A549 (cell line): Measurements from ENCODE around the gene MYO1H. TPM values are rescaled to one million over a fixed set of nuclear protein-coding genes. Genes with fewer than 3 reads are reported as not detected.

Experiments used
- ATAC-seq, 2 experiments: fragments of 200-7000 bp in 1 of 2; fragments of >200 bp in 1 of 2; cut with Nextera tagmentation in 1 of 2; cut with Tn5 transposase in 1 of 2; 3 replicates each; pipeline versions ENCODE4 v1.8.0 to v1.9.1; 2018 to 2020; ENCODE audit warnings: mild to moderate bottlenecking in 1 of 2, moderate library complexity in 1 of 2
- CTCF ChIA-PET: fragments of 300-600 bp; sonication (Branson Sonifier 250); formaldehyde crosslinking; extraction: SDS; loops from one replicate; lab custom pipeline; 2021; ENCODE audit warnings: antibody characterized with exemption, inconsistent platforms; lab: Yijun Ruan, JAX
- POLR2A ChIA-PET: fragments of 350-600 bp; formaldehyde crosslinking; extraction: SDS; loops from one replicate; lab custom pipeline; 2021; ENCODE audit warnings: antibody characterized with exemption, inconsistent platforms; lab: Yijun Ruan, JAX
- DNase-seq, 2 experiments: peaks; one replicate each; pipeline versions ENCODE4 v3.0.0 to v3.0.0-alpha.2; 2011 to 2016; ENCODE audit warnings: low read depth in 1 of 2, low spot score in 1 of 2
- FAIRE-seq: peaks from 2 replicates; lab custom pipeline; 2011; peaks lifted over from hg19 to GRCh38; lab: Jason Lieb, UNC
- H3K27ac ChIP-seq, 2 experiments: fragments of >200 bp; sonication (Bioruptor Twin); formaldehyde crosslinking; 3 replicates each; pipeline ENCODE4 v1.5.1; 2016 to 2017
- H3K4me1 ChIP-seq: fragments of >200 bp; sonication (Bioruptor Twin); formaldehyde crosslinking; 3 replicates; pipeline ENCODE4 v1.6.1; 2016
- H3K4me2 ChIP-seq: fragments of >200 bp; sonication (Bioruptor Twin); formaldehyde crosslinking; 3 replicates; pipeline ENCODE4 v1.6.1; 2016
- H3K4me3 ChIP-seq: fragments of >200 bp; sonication (Bioruptor Twin); formaldehyde crosslinking; 3 replicates; pipeline ENCODE4 v1.5.1; 2016
- H3K9me3 ChIP-seq: fragments of >200 bp; sonication (Bioruptor Twin); formaldehyde crosslinking; 3 replicates; pipeline ENCODE4 v1.6.1; 2016
- BHLHE40 ChIP-seq: IDR thresholded peaks from 2 replicates; pipeline ENCODE4 v1.6.1; 2012; ENCODE audit warnings: low read depth, low read length, inconsistent platforms
- CHD2 ChIP-seq: fragments of 150-350 bp; IDR thresholded peaks from 2 replicates; pipeline ENCODE4 v1.6.1; 2014; ENCODE audit warnings: low read length; ENCODE audit not compliant: partially characterized antibody
- EHF ChIP-seq: fragments of 250-450 bp; sonication (Bioruptor Pico); IDR thresholded peaks from 2 replicates; pipeline ENCODE4 v1.5.0; 2020; ENCODE audit warnings: mild to moderate bottlenecking
- EP300 ChIP-seq, 2 experiments: fragments of >200 bp; sonication (Bioruptor Twin); formaldehyde crosslinking; IDR thresholded peaks; 2 replicates in 1 of 2; 3 replicates in 1 of 2; pipeline ENCODE4 v1.6.1; 2016 to 2017
- HOXA7 ChIP-seq: fragments of 250-450 bp; sonication (Bioruptor Pico); IDR thresholded peaks from 2 replicates; pipeline ENCODE4 v1.5.0; 2020; ENCODE audit warnings: mild to moderate bottlenecking, moderate library complexity
- MAZ ChIP-seq: fragments of 150-350 bp; IDR thresholded peaks from 2 replicates; pipeline ENCODE4 v1.6.1; 2014; ENCODE audit warnings: antibody characterized with exemption, low read depth, low read length, borderline replicate concordance
- MYC ChIP-seq: IDR thresholded peaks from 2 replicates; pipeline ENCODE4 v1.6.1; 2012; ENCODE audit warnings: mild to moderate bottlenecking, inconsistent platforms, low read length, improper control_type of control experiment, borderline replicate concordance
- NPAS2 ChIP-seq: fragments of 250-450 bp; sonication (Bioruptor Pico); IDR thresholded peaks from 2 replicates; pipeline ENCODE4 v1.8.0; 2022; ENCODE audit warnings: mild to moderate bottlenecking, moderate library complexity, borderline replicate concordance
- PHF8 ChIP-seq: fragments of 200-600 bp; sonication (generic); IDR thresholded peaks from 2 replicates; pipeline ENCODE4 v1.6.1; 2016; ENCODE audit warnings: low read depth, mild to moderate bottlenecking, antibody characterized with exemption, moderate library complexity, borderline replicate concordance
- POLR2A ChIP-seq: IDR thresholded peaks from 2 replicates; pipeline ENCODE4 v1.6.1; 2012; ENCODE audit warnings: mild to moderate bottlenecking, low read length
- POLR2AphosphoS2 ChIP-seq: conservative IDR thresholded peaks from 2 replicates; pipeline ENCODE4 v1.6.1; 2012; ENCODE audit warnings: low read length, improper control_type of control experiment, inconsistent platforms
- RAD21 ChIP-seq, 2 experiments: fragments of >200 bp in 1 of 2; sonication (Bioruptor Twin) in 1 of 2; formaldehyde crosslinking in 1 of 2; IDR thresholded peaks in 1 of 2; conservative IDR thresholded peaks in 1 of 2; 2 replicates in 1 of 2; 3 replicates in 1 of 2; pipeline ENCODE4 v1.6.1; 2012 to 2018; ENCODE audit warnings: inconsistent platforms in 1 of 2
- RARB ChIP-seq: fragments of 250-450 bp; sonication (Bioruptor Pico); IDR thresholded peaks from 2 replicates; pipeline ENCODE4 v1.8.0; 2021; ENCODE audit warnings: mild to moderate bottlenecking, moderate library complexity
- TFCP2L1 ChIP-seq: fragments of 250-450 bp; sonication (Bioruptor Pico); IDR thresholded peaks from 2 replicates; pipeline ENCODE4 v1.5.0; 2021; ENCODE audit warnings: mild to moderate bottlenecking
- ZC3H11A ChIP-seq: fragments of 450-650 bp; IDR thresholded peaks from 2 replicates; pipeline ENCODE4 v1.6.1; 2014; ENCODE audit warnings: antibody characterized with exemption, mild to moderate bottlenecking
- ZFP36 ChIP-seq: fragments of 450-650 bp; IDR thresholded peaks from 2 replicates; pipeline ENCODE4 v1.6.1; 2014; ENCODE audit warnings: borderline replicate concordance; ENCODE audit not compliant: partially characterized antibody
- ZNF302 ChIP-seq: fragments of 250-450 bp; sonication (Bioruptor Pico); IDR thresholded peaks from 2 replicates; pipeline ENCODE4 v1.9.0; 2021; ENCODE audit warnings: inconsistent platforms, mild to moderate bottlenecking, moderate library complexity
- whole genome bisulfite sequencing: methylation state at CpG from one replicate; pipeline ENCODE4 v1.1.6; 2017; ENCODE audit errors: missing lambda C conversion rate; 5-methylcytosine and 5-hydroxymethylcytosine counted together
- polyA plus RNA-seq, 4 experiments: library from polyadenylated mRNA; depleted of rRNA in 3 of 4; stranded (reverse); fragments of >200 nt; fragmentation: RNase III in 1 of 4; extraction: RNeasy Plus Mini Kit Qiagen cat#74134 plus additional on column Dnase treatment in 1 of 4; gene quantifications; 2 replicates in 3 of 4; 3 replicates in 1 of 4; pipeline ENCODE4 v1.2.3, GENCODE V29; 2011 to 2017
- TF ChIP-seq, protein P1 (sequence below): fragments of 450-650 bp; IDR thresholded peaks from 2 replicates; pipeline ENCODE4 v1.6.1; 2014; ENCODE audit warnings: antibody characterized with exemption
- TF ChIP-seq, protein P2 (sequence below): fragments of >200 bp; sonication (Bioruptor Twin); formaldehyde crosslinking; IDR thresholded peaks from 3 replicates; pipeline ENCODE4 v1.5.1; 2016
- TF ChIP-seq, protein P3 (sequence below): fragments of >200 bp; sonication (Bioruptor Twin); formaldehyde crosslinking; IDR thresholded peaks from 3 replicates; pipeline ENCODE4 v1.6.1; 2016
- TF ChIP-seq, protein P4 (sequence below): fragments of >200 bp; sonication (Bioruptor Twin); formaldehyde crosslinking; IDR thresholded peaks from 2 replicates; pipeline ENCODE4 v1.6.1; 2016
- TF ChIP-seq, protein P5 (sequence below): fragments of 250-450 bp; sonication (Bioruptor Pico); IDR thresholded peaks from 2 replicates; pipeline ENCODE4 v1.5.0; 2020; ENCODE audit warnings: low read depth, mild to moderate bottlenecking, moderate library complexity

Gene MYO1H
- polyA plus RNA-seq, 2 of the 4 experiments (the other 2 are of a cell fraction) = not detected

DNA sequence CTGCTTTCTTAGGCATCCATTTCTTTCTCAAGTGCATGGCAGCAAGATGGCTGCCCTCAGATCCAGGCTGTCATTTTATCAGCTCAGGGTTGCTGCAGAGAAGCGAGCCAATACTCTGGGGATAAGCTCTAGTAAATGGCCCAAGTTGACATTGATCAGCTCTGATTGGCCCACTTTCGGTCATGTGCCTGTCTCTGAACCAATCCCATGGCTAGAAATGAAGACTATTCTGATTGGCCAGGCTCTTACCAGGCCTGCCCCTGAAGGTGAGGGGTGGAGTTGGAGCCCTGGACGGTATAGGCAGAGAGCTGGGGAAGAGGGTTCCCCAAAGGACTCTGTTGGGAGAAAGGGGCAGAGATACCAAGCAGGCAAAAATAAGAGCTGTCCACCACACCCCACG, 41.4 kb downstream of the MYO1H start:
- CTCF ChIA-PET = interaction anchor here (0.6 to 5.0 kb wide), 12 partner anchors 9 to 386 kb away, joined by 3 to 36 read pairs (median 4); no protein-coding TSS in a partner anchor
- FAIRE-seq = no peak
- ATAC-seq = peak; percentile 44 to 74; a peak in 4 of 6 replicates
- no peaks in the 10 kb centered on the region for H3K9me3 ChIP-seq
- no peak overlapping the region for H3K4me3 ChIP-seq
- H3K27ac ChIP-seq = no peak overlapping the region
- peak; percentile 20 to 60 for DNase-seq
- no peak for TF ChIP-seq MYC
- TF ChIP-seq, protein P1, sequence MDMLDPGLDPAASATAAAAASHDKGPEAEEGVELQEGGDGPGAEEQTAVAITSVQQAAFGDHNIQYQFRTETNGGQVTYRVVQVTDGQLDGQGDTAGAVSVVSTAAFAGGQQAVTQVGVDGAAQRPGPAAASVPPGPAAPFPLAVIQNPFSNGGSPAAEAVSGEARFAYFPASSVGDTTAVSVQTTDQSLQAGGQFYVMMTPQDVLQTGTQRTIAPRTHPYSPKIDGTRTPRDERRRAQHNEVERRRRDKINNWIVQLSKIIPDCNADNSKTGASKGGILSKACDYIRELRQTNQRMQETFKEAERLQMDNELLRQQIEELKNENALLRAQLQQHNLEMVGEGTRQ = peak; percentile 68
- TF ChIP-seq, all 56 proteins: peak for 1
- WGBS = 33% methylated on average over 4 of the region's 4 CpGs
- H3K4me2 ChIP-seq = no peak overlapping the region
- POLR2A ChIA-PET = no interaction called here
- H3K4me1 ChIP-seq = peaks cover 8% of the 10 kb centered on the region; the same call in 2 of the 3 replicates

DNA sequence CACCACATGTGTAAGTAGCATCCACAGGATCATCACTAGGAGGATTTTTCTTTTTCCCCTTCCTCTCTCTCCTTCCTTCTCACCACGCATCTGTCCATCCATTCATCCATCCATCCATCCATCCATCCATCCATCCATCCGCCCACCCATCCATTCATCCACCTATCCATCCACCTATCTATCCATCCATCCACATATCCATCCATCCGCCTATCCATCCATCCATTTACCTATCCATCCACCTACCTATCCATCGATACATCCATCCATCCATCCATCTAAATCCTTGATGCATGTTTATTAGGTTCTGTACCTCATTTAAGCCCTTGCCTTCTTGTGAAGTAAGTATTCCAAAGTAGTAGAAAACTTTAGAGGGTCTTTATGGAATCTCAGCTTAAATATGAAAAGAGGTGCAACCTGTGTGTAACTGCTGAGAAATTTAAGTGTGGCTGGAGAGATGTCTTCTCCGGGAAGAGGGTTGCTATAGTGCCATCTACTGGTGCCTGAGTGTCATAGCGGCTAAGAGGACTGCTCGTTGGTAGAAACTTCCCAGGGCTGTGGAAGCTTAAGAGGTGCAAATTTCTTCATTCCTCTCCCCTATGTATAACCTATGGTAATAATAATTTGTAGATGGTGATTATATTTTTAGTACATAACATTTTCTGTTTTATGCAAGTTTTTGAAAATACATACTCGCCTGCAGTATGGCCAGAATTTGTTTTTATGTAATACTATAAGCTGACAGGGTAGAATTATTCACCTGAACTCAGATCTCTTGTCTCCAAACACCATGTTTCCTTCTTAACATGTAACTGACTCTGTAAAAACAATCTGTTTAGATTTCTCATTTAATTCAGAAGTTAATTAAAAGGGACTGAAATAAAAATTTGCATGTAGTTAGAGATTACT, 46.0 kb downstream of the MYO1H start:
- no peak for FAIRE-seq
- Histone ChIP-seq H3K9me3 (no peaks in the 10 kb centered on the region), H3K4me3 (no peak overlapping the region), H3K4me2 (no peak overlapping the region), H3K27ac (no peak overlapping the region), H3K4me1 (no peaks in the 10 kb centered on the region)
- peak; percentile 76 to 80 for DNase-seq
- TF ChIP-seq, protein P2, sequence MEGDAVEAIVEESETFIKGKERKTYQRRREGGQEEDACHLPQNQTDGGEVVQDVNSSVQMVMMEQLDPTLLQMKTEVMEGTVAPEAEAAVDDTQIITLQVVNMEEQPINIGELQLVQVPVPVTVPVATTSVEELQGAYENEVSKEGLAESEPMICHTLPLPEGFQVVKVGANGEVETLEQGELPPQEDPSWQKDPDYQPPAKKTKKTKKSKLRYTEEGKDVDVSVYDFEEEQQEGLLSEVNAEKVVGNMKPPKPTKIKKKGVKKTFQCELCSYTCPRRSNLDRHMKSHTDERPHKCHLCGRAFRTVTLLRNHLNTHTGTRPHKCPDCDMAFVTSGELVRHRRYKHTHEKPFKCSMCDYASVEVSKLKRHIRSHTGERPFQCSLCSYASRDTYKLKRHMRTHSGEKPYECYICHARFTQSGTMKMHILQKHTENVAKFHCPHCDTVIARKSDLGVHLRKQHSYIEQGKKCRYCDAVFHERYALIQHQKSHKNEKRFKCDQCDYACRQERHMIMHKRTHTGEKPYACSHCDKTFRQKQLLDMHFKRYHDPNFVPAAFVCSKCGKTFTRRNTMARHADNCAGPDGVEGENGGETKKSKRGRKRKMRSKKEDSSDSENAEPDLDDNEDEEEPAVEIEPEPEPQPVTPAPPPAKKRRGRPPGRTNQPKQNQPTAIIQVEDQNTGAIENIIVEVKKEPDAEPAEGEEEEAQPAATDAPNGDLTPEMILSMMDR = peak; percentile 84
- TF ChIP-seq ZFP36 (no peak), EP300 (IDR thresholded peaks at IDR 0.05) (no peak), RAD21 (conservative IDR thresholded peaks at IDR 0.05 in 1 of 2, IDR thresholded peaks at IDR 0.05 in 1 of 2) (peak; percentile 53 to 74)
- ChIA-PET CTCF (interaction anchor here (0.5 to 3.1 kb wide), 55 partner anchors 8 to 776 kb away, joined by 3 to 22 read pairs (median 4); partner anchors contain the start of gene MYO1H), POLR2A (no interaction called here)
- WGBS = 30% methylated on average over 8 of the region's 8 CpGs
- ATAC-seq = peak; percentile 87 to 88

DNA sequence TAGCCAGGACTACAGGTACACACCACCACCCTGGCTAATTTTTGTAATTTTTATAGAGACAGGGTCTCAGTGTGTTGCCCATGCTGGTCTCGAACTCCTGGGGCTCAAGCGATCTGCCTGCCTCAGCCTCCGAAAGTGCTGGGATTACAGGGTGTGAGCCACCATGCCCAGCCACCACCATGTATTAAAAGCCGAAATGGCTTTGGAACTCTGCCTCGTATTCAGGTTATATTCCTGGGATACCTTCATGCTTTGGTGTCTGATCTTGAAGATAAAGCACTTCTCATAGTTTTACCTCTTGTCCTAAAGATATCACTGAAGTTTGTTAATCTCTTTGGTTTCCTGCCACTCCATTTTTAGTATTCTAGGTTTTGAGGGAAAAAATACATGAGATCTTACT, 47.2 kb downstream of the MYO1H start:
- ChIA-PET CTCF (interaction anchor here (0.7 to 3.1 kb wide), 11 partner anchors 9 to 440 kb away, joined by 3 to 21 read pairs (median 5); no protein-coding TSS in a partner anchor), POLR2A (no interaction called here)
- WGBS = 57% methylated on average over 5 of the region's 5 CpGs
- no peak overlapping the region for H3K27ac ChIP-seq
- no peak overlapping the region for H3K4me3 ChIP-seq
- FAIRE-seq = no peak
- no peaks in the 10 kb centered on the region for H3K9me3 ChIP-seq
- H3K4me1 ChIP-seq = no peaks in the 10 kb centered on the region
- TF ChIP-seq ZC3H11A (no peak), PHF8 (no peak), TFCP2L1 (no peak), MAZ (no peak), HOXA7 (CRISPR knock-in tag) (no peak), RAD21 (conservative IDR thresholded peaks at IDR 0.05 in 1 of 2, IDR thresholded peaks at IDR 0.05 in 1 of 2) (no peak), RARB (CRISPR knock-in tag) (no peak), EHF (no peak), ZFP36 (no peak), BHLHE40 (no peak), POLR2AphosphoS2 (no peak), NPAS2 (CRISPR knock-in tag) (no peak), POLR2A (no peak), ZNF302 (no peak), CHD2 (no peak)
- TF ChIP-seq, protein P2 = no peak
- TF ChIP-seq, protein P3, sequence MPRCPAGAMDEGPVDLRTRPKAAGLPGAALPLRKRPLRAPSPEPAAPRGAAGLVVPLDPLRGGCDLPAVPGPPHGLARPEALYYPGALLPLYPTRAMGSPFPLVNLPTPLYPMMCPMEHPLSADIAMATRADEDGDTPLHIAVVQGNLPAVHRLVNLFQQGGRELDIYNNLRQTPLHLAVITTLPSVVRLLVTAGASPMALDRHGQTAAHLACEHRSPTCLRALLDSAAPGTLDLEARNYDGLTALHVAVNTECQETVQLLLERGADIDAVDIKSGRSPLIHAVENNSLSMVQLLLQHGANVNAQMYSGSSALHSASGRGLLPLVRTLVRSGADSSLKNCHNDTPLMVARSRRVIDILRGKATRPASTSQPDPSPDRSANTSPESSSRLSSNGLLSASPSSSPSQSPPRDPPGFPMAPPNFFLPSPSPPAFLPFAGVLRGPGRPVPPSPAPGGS = no peak
- TF ChIP-seq, protein P4, sequence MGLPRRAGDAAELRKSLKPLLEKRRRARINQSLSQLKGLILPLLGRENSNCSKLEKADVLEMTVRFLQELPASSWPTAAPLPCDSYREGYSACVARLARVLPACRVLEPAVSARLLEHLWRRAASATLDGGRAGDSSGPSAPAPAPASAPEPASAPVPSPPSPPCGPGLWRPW = no peak
- TF ChIP-seq, protein P5, sequence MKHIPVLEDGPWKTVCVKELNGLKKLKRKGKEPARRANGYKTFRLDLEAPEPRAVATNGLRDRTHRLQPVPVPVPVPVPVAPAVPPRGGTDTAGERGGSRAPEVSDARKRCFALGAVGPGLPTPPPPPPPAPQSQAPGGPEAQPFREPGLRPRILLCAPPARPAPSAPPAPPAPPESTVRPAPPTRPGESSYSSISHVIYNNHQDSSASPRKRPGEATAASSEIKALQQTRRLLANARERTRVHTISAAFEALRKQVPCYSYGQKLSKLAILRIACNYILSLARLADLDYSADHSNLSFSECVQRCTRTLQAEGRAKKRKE (CRISPR knock-in tag) = no peak
- ATAC-seq = no peak
- no peak overlapping the region for H3K4me2 ChIP-seq
- DNase-seq = no peak
